Fibroblast of lung (primary cell): ENCODE results near the gene S100A14.

Source experiments
- EZH2 ChIP-seq: IDR thresholded peaks from 2 replicates; pipeline ENCODE4 v1.5.1; 2012; ENCODE audit warnings: low read length, control low read depth, mild to moderate bottlenecking; ENCODE audit errors: missing control alignments
- TF ChIP-seq, protein P1 (sequence below), 2 donors: IDR thresholded peaks in 1 of 2; conservative IDR thresholded peaks in 1 of 2; 1 replicate in 1 of 2; 2 replicates in 1 of 2; pipeline ENCODE4 v1.5.1; 2011 to 2012; ENCODE audit warnings: low read length in 2 of 2, control low read depth in 1 of 2, inconsistent platforms in 1 of 2, low read depth in 1 of 2, mild to moderate bottlenecking in 1 of 2

DNA sequence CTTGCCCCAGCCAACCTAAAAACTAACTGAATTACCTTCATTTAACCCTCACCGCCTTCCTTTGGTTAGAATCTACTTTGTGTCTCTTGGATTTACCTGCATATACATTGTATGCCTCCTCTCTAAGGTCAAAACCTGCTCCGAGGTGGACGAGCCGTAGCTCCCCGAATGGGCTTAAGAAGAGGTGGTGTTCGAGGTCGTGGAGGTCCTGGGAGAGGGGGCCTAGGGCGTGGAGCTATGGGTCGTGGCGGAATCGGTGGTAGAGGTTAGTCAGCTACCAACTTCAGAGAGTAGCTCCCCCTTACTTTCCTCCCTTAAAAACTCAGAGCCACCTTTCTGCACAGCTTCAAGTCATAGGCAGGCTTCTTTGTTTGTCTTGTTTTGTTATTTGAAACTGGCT is 27.0 kb upstream of the S100A14 start:
- TF ChIP-seq, protein P1, sequence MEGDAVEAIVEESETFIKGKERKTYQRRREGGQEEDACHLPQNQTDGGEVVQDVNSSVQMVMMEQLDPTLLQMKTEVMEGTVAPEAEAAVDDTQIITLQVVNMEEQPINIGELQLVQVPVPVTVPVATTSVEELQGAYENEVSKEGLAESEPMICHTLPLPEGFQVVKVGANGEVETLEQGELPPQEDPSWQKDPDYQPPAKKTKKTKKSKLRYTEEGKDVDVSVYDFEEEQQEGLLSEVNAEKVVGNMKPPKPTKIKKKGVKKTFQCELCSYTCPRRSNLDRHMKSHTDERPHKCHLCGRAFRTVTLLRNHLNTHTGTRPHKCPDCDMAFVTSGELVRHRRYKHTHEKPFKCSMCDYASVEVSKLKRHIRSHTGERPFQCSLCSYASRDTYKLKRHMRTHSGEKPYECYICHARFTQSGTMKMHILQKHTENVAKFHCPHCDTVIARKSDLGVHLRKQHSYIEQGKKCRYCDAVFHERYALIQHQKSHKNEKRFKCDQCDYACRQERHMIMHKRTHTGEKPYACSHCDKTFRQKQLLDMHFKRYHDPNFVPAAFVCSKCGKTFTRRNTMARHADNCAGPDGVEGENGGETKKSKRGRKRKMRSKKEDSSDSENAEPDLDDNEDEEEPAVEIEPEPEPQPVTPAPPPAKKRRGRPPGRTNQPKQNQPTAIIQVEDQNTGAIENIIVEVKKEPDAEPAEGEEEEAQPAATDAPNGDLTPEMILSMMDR (conservative IDR thresholded peaks at IDR 0.05 in 1 of 2, IDR thresholded peaks at IDR 0.05 in 1 of 2; ENCODE audit: low read depth in 1 of 2, low read length in 2 of 2): no peak
- no peak for TF ChIP-seq EZH2
